OCI-LY7 (cell line): ENCODE results near the gene PALLD. TPM values are rescaled to one million over a fixed set of nuclear protein-coding genes. Genes with fewer than 3 reads are reported as not detected.

Experiments used
- BruUV-seq: library from RNA; stranded (reverse); fragments of 400-500 nt; replicated peaks from 2 replicates; lab custom pipeline; 2021; lab: Mats Ljungman, UMichigan
- CTCF ChIA-PET: fragments of 300-600 bp; sonication (Branson Sonifier 250); formaldehyde crosslinking; loops from one replicate; lab custom pipeline; 2022; ENCODE audit warnings: antibody characterized with exemption; ENCODE audit not compliant: unreplicated experiment; lab: Charles Lee
- POLR2A ChIA-PET: fragments of 300-600 bp; sonication (Branson Sonifier 250); formaldehyde crosslinking; loops from one replicate; lab custom pipeline; 2022; ENCODE audit warnings: antibody characterized with exemption; lab: Charles Lee
- DNase-seq: peaks from one replicate; pipeline ENCODE4 v3.0.0-alpha.2; 2015; ENCODE audit warnings: low spot score
- H2AFZ ChIP-seq: fragments of 200-600 bp; sonication (generic), shearing (Covaris generic); 2 replicates; pipeline ENCODE4 v1.6.1; 2014; ENCODE audit warnings: mild to moderate bottlenecking, antibody characterized with exemption, low read length, moderate library complexity
- H3K27ac ChIP-seq: fragments of 200-600 bp; sonication (generic); 2 replicates; pipeline ENCODE4 v1.5.1; 2014; ENCODE audit warnings: mixed run types, low read depth, mild to moderate bottlenecking, moderate library complexity, low read length, inconsistent platforms; ENCODE audit not compliant: poor library complexity, severe bottlenecking
- H3K36me3 ChIP-seq: fragments of 200-600 bp; sonication (generic); 2 replicates; pipeline ENCODE4 v1.6.1; 2014; ENCODE audit warnings: mild to moderate bottlenecking, antibody characterized with exemption, low read length, moderate library complexity, mixed read lengths; ENCODE audit not compliant: insufficient read depth
- H3K4me1 ChIP-seq: fragments of 200-600 bp; sonication (generic); 2 replicates; pipeline ENCODE4 v1.5.1; 2014; ENCODE audit warnings: mild to moderate bottlenecking, low read length; ENCODE audit not compliant: insufficient read depth, poor library complexity, severe bottlenecking
- H3K4me2 ChIP-seq: fragments of 200-600 bp; sonication (generic); 2 replicates; pipeline ENCODE4 v1.6.1; 2014; ENCODE audit warnings: mild to moderate bottlenecking, low read length
- H3K4me3 ChIP-seq: fragments of 200-600 bp; sonication (generic); 2 replicates; pipeline ENCODE4 v1.5.1; 2014; ENCODE audit warnings: mild to moderate bottlenecking, low read depth, low read length; ENCODE audit not compliant: poor library complexity, severe bottlenecking
- H3K79me2 ChIP-seq: fragments of 200-600 bp; sonication (generic); 2 replicates; pipeline ENCODE4 v1.6.1; 2016; ENCODE audit warnings: low read depth, mild to moderate bottlenecking, low read length, moderate library complexity, mixed read lengths; ENCODE audit not compliant: insufficient read depth
- H3K9me2 ChIP-seq: fragments of 200-600 bp; sonication (generic); 2 replicates; pipeline ENCODE4 v1.6.1; 2016; ENCODE audit warnings: mild to moderate bottlenecking, low read length, mixed read lengths; ENCODE audit not compliant: insufficient read depth
- H3K9me3 ChIP-seq: fragments of 200-600 bp; sonication (generic); 2 replicates; pipeline ENCODE4 v1.6.1; 2014; ENCODE audit warnings: mild to moderate bottlenecking, mixed run types, low read length, mixed read lengths
- H4K20me1 ChIP-seq: fragments of 200-600 bp; sonication (generic); 2 replicates; pipeline ENCODE4 v1.6.1; 2014; ENCODE audit warnings: mild to moderate bottlenecking, antibody characterized with exemption, low read length, moderate library complexity, mixed read lengths; ENCODE audit not compliant: insufficient read depth
- CTCF ChIP-seq: fragments of 200-600 bp; sonication (generic); conservative IDR thresholded peaks from 2 replicates; pipeline ENCODE4 v1.5.1; 2014; ENCODE audit warnings: mild to moderate bottlenecking, antibody characterized with exemption, low read length, moderate library complexity, mixed read lengths
- EZH2phosphoT487 ChIP-seq: fragments of 200-600 bp; sonication (generic); IDR thresholded peaks from 2 replicates; pipeline ENCODE4 v1.6.1; 2018; ENCODE audit warnings: low read depth, borderline replicate concordance, mild to moderate bottlenecking, mixed run types, antibody characterized with exemption, low read length, moderate library complexity, mixed read lengths
- intact Hi-C: fragments of 100-400 bp; cut with micrococcal nuclease; formaldehyde crosslinking; loops from one replicate; pipeline ENCODE4 v1.10.0; 2022; ENCODE audit not compliant: unreplicated experiment
- total RNA-seq, 2 experiments: library from RNA; depleted of rRNA in 1 of 2; stranded (reverse); fragments of >200 nt in 1 of 2; shearing (Covaris generic) in 1 of 2; gene quantifications; 2 replicates each; pipeline ENCODE4 v1.2.3, GENCODE V29; 2014 to 2022

PALLD gene
- total RNA-seq, 2 experiments from 2014 or later = 0.73 to 2.8 TPM

GRCh38 chr4:168551945-168552695, 55.3 kb downstream of the PALLD start:
- Histone ChIP-seq H2AFZ (no peak overlapping the region), H3K27ac (no peak overlapping the region), H3K36me3 (no peaks in the 10 kb centered on the region), H3K9me2 (no peaks in the 10 kb centered on the region), H3K4me1 (no peaks in the 10 kb centered on the region), H3K4me3 (no peak overlapping the region), H3K9me3 (no peaks in the 10 kb centered on the region), H3K79me2 (no peaks in the 10 kb centered on the region), H4K20me1 (no peaks in the 10 kb centered on the region), H3K4me2 (no peak overlapping the region)
- intact Hi-C loops = no loop called here
- POLR2A ChIA-PET = interaction anchor here (0.6 kb wide), 1 partner anchor 552 kb away, joined by 5 read pairs; no protein-coding TSS in a partner anchor
- TF ChIP-seq CTCF (no peak), EZH2phosphoT487 (no peak)
- DNase-seq = no peak
- CTCF ChIA-PET = no interaction called here
- no TSS peak for BruUV-seq

GRCh38 chr4:168553714-168554370, 57.0 kb downstream of the PALLD start:
- POLR2A ChIA-PET = no interaction called here
- CTCF ChIA-PET = no interaction called here
- no peaks in the 10 kb centered on the region for H3K36me3 ChIP-seq
- no peak for TF ChIP-seq CTCF
- BruUV-seq = no TSS peak
- no peak for DNase-seq
- no peak overlapping the region for H3K4me3 ChIP-seq
- no peak overlapping the region for H2AFZ ChIP-seq
- no peaks in the 10 kb centered on the region for H3K79me2 ChIP-seq
- intact Hi-C loops = no loop called here
- H3K4me2 ChIP-seq = no peak overlapping the region
- no peaks in the 10 kb centered on the region for H3K9me3 ChIP-seq
- H3K27ac ChIP-seq = no peak overlapping the region
- no peaks in the 10 kb centered on the region for H3K4me1 ChIP-seq
- H3K9me2 ChIP-seq = no peaks in the 10 kb centered on the region
- no peaks in the 10 kb centered on the region for H4K20me1 ChIP-seq

- no peak for TF ChIP-seq EZH2phosphoT487
- TF ChIP-seq CTCF = no peak
- H3K79me2 ChIP-seq = no peaks in the 10 kb centered on the region
- no TSS peak for BruUV-seq
- no peaks in the 10 kb centered on the region for H3K9me3 ChIP-seq
- no peak overlapping the region for H3K27ac ChIP-seq
- H4K20me1 ChIP-seq = no peaks in the 10 kb centered on the region
- intact Hi-C loops = no loop called here
- no peaks in the 10 kb centered on the region for H3K9me2 ChIP-seq
- ChIA-PET POLR2A (interaction anchor here (0.6 kb wide), 1 partner anchor 45 kb away, joined by 4 read pairs; no protein-coding TSS in a partner anchor), CTCF (no interaction called here)
- DNase-seq = no peak
- H3K4me3 ChIP-seq = no peak overlapping the region
- H2AFZ ChIP-seq = no peak overlapping the region
- no peak overlapping the region for H3K4me2 ChIP-seq
- H3K36me3 ChIP-seq = no peaks in the 10 kb centered on the region
- H3K4me1 ChIP-seq = no peaks in the 10 kb centered on the region
Observed at GRCh38 chr4:168555437-168555836, 58.6 kb downstream of the PALLD start.
